GM23248 (cell line): Measurements from ENCODE around the gene ZNF827.

ENCODE experiments used
- EZH2 ChIP-seq: fragments of 200-600 bp; sonication (generic); IDR thresholded peaks from 2 replicates; pipeline ENCODE4 v1.6.1; 2018; ENCODE audit warnings: antibody characterized with exemption, mild to moderate bottlenecking; ENCODE audit not compliant: insufficient read depth, poor library complexity, severe bottlenecking
- EZH2phosphoT487 ChIP-seq: fragments of 200-600 bp; sonication (generic); IDR thresholded peaks from 2 replicates; pipeline ENCODE4 v1.6.1; 2018; ENCODE audit warnings: antibody characterized with exemption, moderate library complexity, mild to moderate bottlenecking, low read depth; ENCODE audit not compliant: insufficient read depth

- TF ChIP-seq EZH2phosphoT487 (no peak), EZH2 (no peak)
Observed at GRCh38 chr4:145839151-145839550, 99.5 kb downstream of the ZNF827 start.
